Memory B cell (primary cell): ENCODE results near the gene BRMS1.
A peak's percentile ranks its signal among the peaks of the same experiment; 100 is the strongest.
"Not testable (repeated sequence)": the region's sequence is repeated elsewhere in the genome, so short reads cannot be mapped to it uniquely, and the experiment has no call there.

ENCODE experiments used
- ATAC-seq: fragments of 150-1000 bp; cut with Tn5 transposase; 2 replicates; pipeline ENCODE4 v1.10.0; 2021; ENCODE audit warnings: low read depth, mild to moderate bottlenecking, moderate library complexity
- DNase-seq, 2 donors: peaks; one replicate each; pipeline ENCODE4 v3.0.0; 2022; ENCODE audit warnings: low spot score in 2 of 2
- H3K27ac Mint-ChIP-seq: one replicate; pipeline ENCODE4 v1.8.0; 2022; ENCODE audit warnings: mild to moderate bottlenecking, moderate library complexity, mixed read lengths
- H3K27me3 Mint-ChIP-seq: one replicate; pipeline ENCODE4 v1.8.0; 2022; ENCODE audit warnings: mixed read lengths
- H3K36me3 Mint-ChIP-seq: one replicate; pipeline ENCODE4 v1.8.0; 2022; ENCODE audit warnings: mild to moderate bottlenecking, mixed read lengths
- H3K4me1 Mint-ChIP-seq: one replicate; pipeline ENCODE4 v1.8.0; 2022; ENCODE audit warnings: mixed read lengths
- H3K4me3 Mint-ChIP-seq: one replicate; pipeline ENCODE4 v1.8.0; 2022; ENCODE audit warnings: mild to moderate bottlenecking, moderate library complexity, mixed read lengths
- H3K9me3 Mint-ChIP-seq: one replicate; pipeline ENCODE4 v1.8.0; 2022; ENCODE audit warnings: mixed read lengths

The BRMS1 gene

GRCh38 chr11:66367561-66368312 is 22.8 kb upstream of the BRMS1 start:
- Mint-ChIP-seq H3K4me3 (no peak overlapping the region), H3K4me1 (peaks cover 7% of the 10 kb centered on the region), H3K27me3 (no peaks in the 10 kb centered on the region), H3K9me3 (no peaks in the 10 kb centered on the region), H3K36me3 (no peaks in the 10 kb centered on the region), H3K27ac (peak overlapping the region; percentile 7)
- ATAC-seq: no peak
- no peak for DNase-seq

GRCh38 chr11:66366844-66367477 is 22.1 kb upstream of the BRMS1 start:
- H3K36me3 Mint-ChIP-seq: no peaks in the 10 kb centered on the region
- ATAC-seq (no peak), DNase-seq (no peak)
- no peaks in the 10 kb centered on the region for H3K9me3 Mint-ChIP-seq
- no peak overlapping the region for H3K4me3 Mint-ChIP-seq
- no peaks in the 10 kb centered on the region for H3K27me3 Mint-ChIP-seq
- H3K4me1 Mint-ChIP-seq: peaks cover 6% of the 10 kb centered on the region
- H3K27ac Mint-ChIP-seq: no peak overlapping the region

DNA sequence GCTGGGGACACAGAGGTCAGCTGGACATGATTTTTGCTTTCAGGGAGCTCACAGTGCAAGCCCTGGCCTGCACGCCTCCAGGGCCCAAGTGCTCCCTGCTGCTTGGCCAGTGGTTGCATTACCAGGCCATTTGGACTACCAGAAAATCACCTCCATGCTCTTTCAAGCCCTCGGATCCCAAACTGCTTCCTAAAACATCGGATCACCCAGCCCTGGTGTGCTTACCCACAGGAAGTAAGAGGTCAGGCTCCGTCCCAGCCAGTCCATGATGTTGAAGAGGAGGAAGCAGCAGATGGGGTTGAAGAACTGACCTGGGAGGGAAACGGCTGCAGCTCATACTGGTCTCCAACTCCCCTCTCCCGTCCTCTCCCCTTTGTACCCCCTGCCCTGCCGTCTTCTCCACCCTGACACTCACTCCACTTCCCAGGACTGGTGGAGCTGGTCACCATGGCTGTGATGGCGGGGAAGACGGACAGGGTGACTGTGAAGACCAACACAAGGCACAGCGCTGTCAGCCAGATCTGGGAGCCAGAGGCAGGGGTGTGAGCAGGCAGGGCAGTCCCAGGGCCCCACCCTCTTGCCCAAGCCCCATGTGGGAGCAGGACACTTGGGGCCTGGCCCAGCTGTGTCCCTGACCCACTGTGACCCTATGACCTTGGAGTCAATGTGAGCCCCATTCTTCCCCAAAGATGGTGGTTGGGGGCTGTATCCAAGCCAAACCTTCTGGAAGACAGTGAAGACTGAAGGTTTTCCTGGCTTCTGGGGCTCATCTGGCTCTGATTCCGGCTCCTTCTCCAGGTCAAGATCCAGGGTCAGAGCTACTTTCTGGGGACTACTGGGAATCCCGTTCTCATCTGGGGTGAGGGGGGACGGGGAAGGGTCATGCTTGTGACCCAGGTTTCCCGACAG is 21.1 kb upstream of the BRMS1 start:
- no peak overlapping the region for H3K27ac Mint-ChIP-seq
- ATAC-seq: no peak

GRCh38 chr11:66365166-66365565 is 20.3 kb upstream of the BRMS1 start:
- Mint-ChIP-seq H3K36me3 (peaks cover 2% of the 10 kb centered on the region), H3K9me3 (no peaks in the 10 kb centered on the region), H3K27ac (no peak overlapping the region), H3K4me1 (peaks cover 6% of the 10 kb centered on the region), H3K27me3 (no peaks in the 10 kb centered on the region), H3K4me3 (no peak overlapping the region)
- DNase-seq: no peak
- no peak for ATAC-seq

More for the DNA sequence above, 21.1 kb upstream of the BRMS1 start:
- H3K4me3 Mint-ChIP-seq: no peak overlapping the region
- no peak for DNase-seq
- no peaks in the 10 kb centered on the region for H3K27me3 Mint-ChIP-seq
- peaks cover 6% of the 10 kb centered on the region for H3K4me1 Mint-ChIP-seq
- no peaks in the 10 kb centered on the region for H3K9me3 Mint-ChIP-seq
- H3K36me3 Mint-ChIP-seq: peaks cover 2% of the 10 kb centered on the region

DNA sequence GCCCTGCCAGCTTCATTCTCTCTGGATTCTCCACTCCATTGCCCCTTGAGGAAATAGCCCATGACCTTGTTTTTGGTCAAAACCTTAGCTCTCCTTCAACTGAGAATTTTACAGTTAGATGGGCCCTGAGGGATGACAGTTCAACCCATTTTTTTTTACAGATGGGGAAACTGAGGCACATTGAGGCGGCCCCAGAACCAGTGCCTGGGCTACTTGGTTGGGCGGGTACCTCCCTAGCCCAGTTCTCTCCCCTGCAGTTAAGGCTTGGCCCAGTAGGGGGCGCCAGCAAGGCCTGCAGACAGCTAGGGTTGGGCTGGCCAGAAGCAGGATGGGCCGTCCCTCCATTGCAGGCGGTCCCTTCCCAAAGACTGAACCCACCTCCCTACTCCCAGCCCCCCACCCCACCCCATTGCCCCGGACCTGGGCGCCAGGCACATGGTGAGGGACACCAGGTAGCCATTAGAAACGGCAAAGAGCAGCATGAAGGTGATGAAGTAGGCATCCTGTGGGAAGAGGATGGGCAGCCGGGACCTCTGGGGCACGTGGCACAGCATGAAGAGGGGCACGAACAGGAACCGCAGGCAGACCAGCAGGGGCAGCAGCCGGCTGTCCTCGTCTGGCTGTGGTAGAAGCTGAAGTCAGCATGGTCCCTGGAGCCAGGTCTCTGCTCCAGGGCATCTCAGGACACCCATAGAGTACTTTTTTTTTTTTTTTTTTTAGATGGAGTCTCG is 19.1 kb upstream of the BRMS1 start:
- no peak overlapping the region for H3K4me3 Mint-ChIP-seq
- H3K36me3 Mint-ChIP-seq: peaks cover 2% of the 10 kb centered on the region
- ATAC-seq: peak; percentile 41
- no peaks in the 10 kb centered on the region for H3K27me3 Mint-ChIP-seq
- H3K9me3 Mint-ChIP-seq: no peaks in the 10 kb centered on the region
- peak; percentile 46 for DNase-seq
- no peak overlapping the region for H3K27ac Mint-ChIP-seq
- peaks cover 2% of the 10 kb centered on the region for H3K4me1 Mint-ChIP-seq

DNA sequence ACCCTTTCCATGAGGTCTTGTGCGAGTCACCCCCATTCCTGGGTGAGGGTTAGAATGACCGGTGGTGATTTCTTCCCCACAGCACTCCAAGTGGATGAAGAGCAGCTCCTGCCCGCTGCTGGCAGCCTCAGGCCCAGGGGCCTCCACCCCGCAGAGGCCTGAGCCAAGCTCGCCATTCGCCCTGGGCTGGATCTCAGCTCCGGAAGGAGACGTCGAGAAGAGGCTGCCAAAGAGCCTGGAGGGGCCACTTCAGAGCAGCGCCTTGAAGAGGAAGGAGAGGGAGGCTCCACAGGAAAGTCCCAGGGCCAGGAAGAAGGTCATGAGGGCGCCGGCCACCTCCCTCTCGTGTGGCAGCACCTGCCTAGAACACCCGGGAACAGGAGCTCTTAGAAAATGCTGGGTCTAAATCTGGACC is 18.3 kb upstream of the BRMS1 start:
- Mint-ChIP-seq H3K27ac (no peak overlapping the region), H3K4me3 (no peak overlapping the region), H3K27me3 (no peaks in the 10 kb centered on the region), H3K4me1 (no peaks in the 10 kb centered on the region), H3K36me3 (peaks cover 2% of the 10 kb centered on the region), H3K9me3 (no peaks in the 10 kb centered on the region)
- ATAC-seq (no peak), DNase-seq (no peak)

GRCh38 chr11:66362481-66363147 is 17.7 kb upstream of the BRMS1 start:
- H3K4me3 Mint-ChIP-seq: no peak overlapping the region
- no peak for DNase-seq
- no peaks in the 10 kb centered on the region for H3K9me3 Mint-ChIP-seq
- no peak overlapping the region for H3K27ac Mint-ChIP-seq
- no peaks in the 10 kb centered on the region for H3K4me1 Mint-ChIP-seq
- peaks cover 2% of the 10 kb centered on the region for H3K36me3 Mint-ChIP-seq
- ATAC-seq: no peak
- H3K27me3 Mint-ChIP-seq: no peaks in the 10 kb centered on the region

- Mint-ChIP-seq H3K4me1 (no peaks in the 10 kb centered on the region), H3K36me3 (peaks cover 2% of the 10 kb centered on the region), H3K9me3 (no peaks in the 10 kb centered on the region), H3K27me3 (no peaks in the 10 kb centered on the region), H3K4me3 (no peak overlapping the region), H3K27ac (no peak overlapping the region)
- ATAC-seq (no peak), DNase-seq (no peak)
Observed at GRCh38 chr11:66361502-66361941, 16.6 kb upstream of the BRMS1 start.

DNA sequence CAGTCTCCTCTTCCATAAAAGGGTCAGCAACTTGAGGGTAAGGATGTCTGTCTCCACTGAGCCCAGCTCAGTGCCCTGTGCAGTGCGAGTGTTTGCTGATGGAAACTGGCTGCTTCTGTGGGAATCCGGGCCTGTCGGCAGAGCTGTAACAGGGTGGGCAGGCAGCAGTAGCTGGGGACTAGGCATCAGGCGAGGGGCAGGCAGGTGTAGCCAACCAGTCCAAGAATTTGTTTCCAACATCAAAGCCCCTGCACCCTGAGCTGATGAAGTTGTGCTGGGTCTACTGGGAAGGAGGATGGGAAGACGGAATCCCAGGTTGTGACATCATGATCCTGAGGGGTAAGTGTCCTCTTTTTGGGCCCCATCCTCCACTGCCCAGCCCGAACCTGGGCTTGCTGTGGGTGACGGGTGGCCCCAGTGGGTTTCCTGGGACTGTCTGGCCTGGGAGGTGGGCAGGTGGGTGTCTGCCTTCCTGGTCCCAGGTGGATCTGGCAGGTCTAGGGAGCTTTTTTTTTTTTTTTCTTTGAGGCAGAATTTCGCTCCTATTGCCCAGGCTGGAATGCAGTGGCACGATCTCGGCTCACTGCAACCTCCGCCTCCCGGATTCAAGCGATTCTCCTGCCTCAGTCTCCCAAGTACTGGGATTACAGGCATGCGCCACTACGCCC is 15.6 kb upstream of the BRMS1 start:
- no peak for DNase-seq

GRCh38 chr11:66359662-66360087 is 14.8 kb upstream of the BRMS1 start:
- Mint-ChIP-seq H3K27me3 (no peaks in the 10 kb centered on the region), H3K9me3 (no peaks in the 10 kb centered on the region), H3K27ac (no peak overlapping the region), H3K4me1 (no peaks in the 10 kb centered on the region), H3K36me3 (peaks cover 4% of the 10 kb centered on the region), H3K4me3 (no peak overlapping the region)
- DNase-seq (no peak), ATAC-seq (no peak)

More for the DNA sequence above, 15.6 kb upstream of the BRMS1 start:
- no peak for ATAC-seq
- no peak overlapping the region for H3K27ac Mint-ChIP-seq
- no peaks in the 10 kb centered on the region for H3K4me1 Mint-ChIP-seq
- no peaks in the 10 kb centered on the region for H3K9me3 Mint-ChIP-seq
- H3K27me3 Mint-ChIP-seq: no peaks in the 10 kb centered on the region
- H3K4me3 Mint-ChIP-seq: no peak overlapping the region
- H3K36me3 Mint-ChIP-seq: peaks cover 3% of the 10 kb centered on the region

DNA sequence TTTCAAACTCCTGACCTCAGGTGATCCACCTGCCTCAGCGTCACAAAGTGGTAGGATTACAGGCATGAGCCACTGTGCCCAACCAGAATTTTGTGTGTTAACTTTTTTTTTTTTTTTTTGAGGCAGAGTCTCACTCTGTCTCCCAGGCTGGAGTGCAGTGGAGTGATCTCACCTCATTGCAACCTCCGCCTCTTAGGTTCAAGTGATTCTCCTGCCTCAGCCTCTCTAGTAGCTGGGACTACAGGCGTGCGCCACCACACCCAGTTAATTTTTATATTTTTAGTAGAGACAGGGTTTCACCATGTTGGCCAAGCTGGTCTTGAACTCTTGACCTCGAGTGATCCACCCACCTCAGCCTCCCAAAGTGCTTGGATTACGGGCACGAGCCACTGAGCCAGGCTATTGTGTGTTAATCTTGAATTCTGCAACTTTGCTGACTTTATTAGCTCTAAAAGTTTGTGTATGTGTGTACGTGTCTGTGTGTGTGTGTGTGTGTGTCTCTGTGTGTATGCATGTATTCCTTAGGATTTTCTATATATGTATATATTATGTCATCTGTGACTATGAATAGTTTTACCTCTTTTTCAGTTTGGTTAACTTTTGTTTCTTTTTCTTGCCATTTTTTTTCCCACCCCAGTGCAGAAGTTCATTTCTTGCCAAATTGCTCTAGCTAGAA is 5.8 kb upstream of the BRMS1 start:
- not testable (repeated sequence) for H3K9me3 Mint-ChIP-seq, H3K27ac Mint-ChIP-seq

DNA sequence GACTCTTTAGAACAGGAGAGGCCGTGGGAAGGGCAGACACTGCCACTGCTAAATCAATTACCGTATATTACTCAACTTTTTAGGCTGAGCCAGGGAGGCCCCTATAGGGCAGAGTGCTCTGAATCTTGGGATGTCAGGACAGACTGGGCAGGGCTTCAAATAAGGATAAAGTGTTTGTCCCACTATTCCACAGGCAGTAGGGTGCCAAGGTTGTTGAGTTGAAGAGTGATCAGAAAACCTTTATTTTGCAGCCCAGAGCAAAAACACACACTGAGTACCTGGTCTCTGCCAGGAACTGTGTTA is 4.1 kb upstream of the BRMS1 start:
- DNase-seq (no peak), ATAC-seq (no peak)
- Mint-ChIP-seq H3K36me3 (peaks cover 3% of the 10 kb centered on the region), H3K4me3 (peak overlapping the region; percentile 24), H3K4me1 (peaks cover 16% of the 10 kb centered on the region), H3K9me3 (no peaks in the 10 kb centered on the region), H3K27me3 (no peaks in the 10 kb centered on the region), H3K27ac (no peak overlapping the region)

More for the DNA sequence above, 5.8 kb upstream of the BRMS1 start:
- not testable (repeated sequence) for DNase-seq, H3K4me1 Mint-ChIP-seq, ATAC-seq, H3K4me3 Mint-ChIP-seq, H3K36me3 Mint-ChIP-seq, H3K27me3 Mint-ChIP-seq
